ENCODE measurements around the gene ZNF20. TPM values are rescaled to one million over a fixed set of nuclear protein-coding genes. Genes with fewer than 3 reads are reported as not detected.
A peak's percentile ranks its signal among the peaks of the same experiment; 100 is the strongest.

The ZNF20 gene
- 3.3 TPM for total RNA-seq
- long read RNA-seq, partial matches to known transcripts = 0 of 3 reads
- long read RNA-seq, other reads (novel, unspliced or antisense) = 0 of 3 reads

GRCh38 chr19:12139885-12140544 is at the start of gene ZNF20:
TSS of gene ZNF20 (minus strand) at chr19:12140350. CDS start at chr19:12140182, 168 bp downstream.
- Histone ChIP-seq H3K27ac (peak within 1 kb of the TSS; percentile 87), H3K9me3 (no peaks in the 10 kb centered on the region), H3K4me1 (peaks cover 20% of the 10 kb centered on the region), H3K4me3 (peak within 1 kb of the TSS; percentile 75), H3K27me3 (no peaks in the 10 kb centered on the region), H3K36me3 (peaks cover 15% of the 10 kb centered on the region)
- intact Hi-C loops (cut with DNase I) = loop anchor here (10.0 kb wide), 1 partner anchor 85 kb away; the partner anchor contains the start of gene ZNF878
- DNase-seq (peak; percentile 98), ATAC-seq (peak; percentile 98)
- TF ChIP-seq CTCF (IDR thresholded peaks at IDR 0.05) = no peak

- peaks cover 44% of the 10 kb centered on the region for H3K36me3 ChIP-seq
- H3K4me3 ChIP-seq = no peak overlapping the region
- H3K4me1 ChIP-seq = no peaks in the 10 kb centered on the region
- no peaks in the 10 kb centered on the region for H3K27me3 ChIP-seq
- DNase-seq (no peak), ATAC-seq (no peak)
- intact Hi-C loops (cut with DNase I) = no loop called here
- TF ChIP-seq CTCF (IDR thresholded peaks at IDR 0.05) = no peak
- peaks cover 48% of the 10 kb centered on the region for H3K9me3 ChIP-seq
- H3K27ac ChIP-seq = no peak overlapping the region
These were observed 47.5 kb upstream of the ZNF20 start for GRCh38 chr19:12187625-12188024.

GRCh38 chr19:12180377-12180776 is 40.2 kb upstream of the ZNF20 start:
- intact Hi-C loops (cut with DNase I) = no loop called here
- peaks cover 12% of the 10 kb centered on the region for H3K36me3 ChIP-seq
- no peaks in the 10 kb centered on the region for H3K4me1 ChIP-seq
- peaks cover 9% of the 10 kb centered on the region for H3K9me3 ChIP-seq
- no peak overlapping the region for H3K27ac ChIP-seq
- H3K27me3 ChIP-seq = no peaks in the 10 kb centered on the region
- no peak overlapping the region for H3K4me3 ChIP-seq
- no peak for TF ChIP-seq CTCF (IDR thresholded peaks at IDR 0.05)
- DNase-seq = no peak
- ATAC-seq = no peak

GRCh38 chr19:12166626-12167025 is 26.5 kb upstream of the ZNF20 start:
- intact Hi-C loops (cut with DNase I) = no loop called here

GRCh38 chr19:12163826-12164225 is 23.7 kb upstream of the ZNF20 start:
- Histone ChIP-seq H3K27ac (peak overlapping the region; percentile 98), H3K4me1 (peaks cover 35% of the 10 kb centered on the region), H3K36me3 (peaks cover 10% of the 10 kb centered on the region), H3K9me3 (no peaks in the 10 kb centered on the region), H3K4me3 (peak overlapping the region; percentile 97), H3K27me3 (no peaks in the 10 kb centered on the region)
- no peak for ATAC-seq
- no peak for DNase-seq
- no peak for TF ChIP-seq CTCF (IDR thresholded peaks at IDR 0.05)
- intact Hi-C loops (cut with DNase I) = no loop called here

More at GRCh38 chr19:12166626-12167025, 26.5 kb upstream of the ZNF20 start:
- peaks cover 34% of the 10 kb centered on the region for H3K36me3 ChIP-seq
- DNase-seq = no peak
- H3K4me3 ChIP-seq = no peak overlapping the region
- peaks cover 35% of the 10 kb centered on the region for H3K4me1 ChIP-seq
- no peak for ATAC-seq
- H3K27me3 ChIP-seq = no peaks in the 10 kb centered on the region
- no peak for TF ChIP-seq CTCF (IDR thresholded peaks at IDR 0.05)
- H3K27ac ChIP-seq = no peak overlapping the region
- no peaks in the 10 kb centered on the region for H3K9me3 ChIP-seq

Measured in upper lobe of right lung (tissue), 1 donor.